HEK293 (cell line): Measurements from ENCODE around the gene HSPG2.

Source experiments
- CTCF ChIP-seq: fragments of 450-650 bp; formaldehyde crosslinking; IDR thresholded peaks from 2 replicates; pipeline ENCODE4 v1.5.1; 2016; ENCODE audit warnings: missing biosample characterization, missing genetic modification characterization
- SP3 ChIP-seq: fragments of 450-650 bp; formaldehyde crosslinking; IDR thresholded peaks from 2 replicates; pipeline ENCODE4 v1.5.1; 2016; ENCODE audit warnings: missing biosample characterization, missing genetic modification characterization
- ZNF10 ChIP-seq: fragments of 450-650 bp; formaldehyde crosslinking; IDR thresholded peaks from 2 replicates; pipeline ENCODE4 v1.5.1; 2017; ENCODE audit warnings: missing biosample characterization, missing genetic modification characterization
- ZNF121 ChIP-seq: fragments of 450-650 bp; formaldehyde crosslinking; IDR thresholded peaks from 2 replicates; pipeline ENCODE4 v1.5.1; 2016; ENCODE audit warnings: missing biosample characterization, missing genetic modification characterization
- ZNF18 ChIP-seq: fragments of 450-650 bp; formaldehyde crosslinking; IDR thresholded peaks from 2 replicates; pipeline ENCODE4 v1.5.1; 2016; ENCODE audit warnings: missing biosample characterization, missing genetic modification characterization
- ZNF274 ChIP-seq, 2 experiments: fragments of 200-500 bp in 1 of 2; fragments of 450-650 bp in 1 of 2; sonication (Bioruptor generic) in 1 of 2; formaldehyde crosslinking in 1 of 2; IDR thresholded peaks; 2 replicates each; pipeline versions ENCODE4 v1.5.1 to v1.6.1; 2014 to 2016; ENCODE audit warnings: borderline replicate concordance in 1 of 2, inconsistent platforms in 1 of 2, low read length in 1 of 2, missing biosample characterization in 1 of 2, missing genetic modification characterization in 1 of 2
- ZNF501 ChIP-seq: fragments of 450-650 bp; formaldehyde crosslinking; IDR thresholded peaks from 2 replicates; pipeline ENCODE4 v1.5.1; 2016; ENCODE audit warnings: missing biosample characterization, missing genetic modification characterization
- ZSCAN5A ChIP-seq: fragments of 450-650 bp; formaldehyde crosslinking; IDR thresholded peaks from 2 replicates; pipeline ENCODE4 v1.5.1; 2016; ENCODE audit warnings: missing biosample characterization, missing genetic modification characterization

- TF ChIP-seq ZNF501: no peak
- TF ChIP-seq CTCF (tag by site-specific recombination): no peak
- no peak for TF ChIP-seq ZNF274 (IDR thresholded peaks at IDR 0.05; ENCODE audit: low read length)
- TF ChIP-seq ZNF274 (tag by site-specific recombination; IDR thresholded peaks at IDR 0.05; ENCODE audit: borderline replicate concordance): no peak
- no peak for TF ChIP-seq ZNF10 (tag by site-specific recombination)
- no peak for TF ChIP-seq ZNF121 (tag by site-specific recombination)
- TF ChIP-seq ZSCAN5A (tag by site-specific recombination): no peak
- TF ChIP-seq ZNF18 (tag by site-specific recombination): no peak
- no peak for TF ChIP-seq SP3 (tag by site-specific recombination)
Observed at GRCh38 chr1:21838359-21839157, 98.6 kb downstream of the HSPG2 start.
